ENCODE data around the gene CFAP299.
"Not testable (repeated sequence)": the region's sequence is repeated elsewhere in the genome, so short reads cannot be mapped to it uniquely, and the experiment has no call there.

The CFAP299 gene

GRCh38 chr4:80713409-80713808 lies 377.9 kb downstream of the CFAP299 start:
- no peak for DNase-seq (ENCODE audit: low read depth in 2 of 2)

GRCh38 chr4:80717204-80717603 lies 381.7 kb downstream of the CFAP299 start:
- no peak for DNase-seq (ENCODE audit: low read depth in 2 of 2)

GRCh38 chr4:80726471-80726870 lies 390.9 kb downstream of the CFAP299 start:
- no peak for DNase-seq (ENCODE audit: low read depth in 2 of 2)

- no peak for DNase-seq (ENCODE audit: low read depth in 2 of 2)
Observed at GRCh38 chr4:80730158-80730557, 394.6 kb downstream of the CFAP299 start.

- DNase-seq (ENCODE audit: low read depth in 2 of 2), result no peak
Observed at GRCh38 chr4:80731436-80731835, 395.9 kb downstream of the CFAP299 start.

GRCh38 chr4:80732010-80732409 lies 396.5 kb downstream of the CFAP299 start:
- no peak for DNase-seq (ENCODE audit: low read depth in 2 of 2)

GRCh38 chr4:80740375-80740774 lies 404.8 kb downstream of the CFAP299 start:
- DNase-seq (ENCODE audit: low read depth in 2 of 2), result no peak

- not testable (repeated sequence) for DNase-seq (ENCODE audit: low read depth in 2 of 2)
Observed at GRCh38 chr4:80749558-80749957, 414.0 kb downstream of the CFAP299 start.

GRCh38 chr4:80751200-80751599 lies 415.7 kb downstream of the CFAP299 start:
- no peak for DNase-seq (ENCODE audit: low read depth in 2 of 2)

- DNase-seq (ENCODE audit: low read depth in 2 of 2), result no peak
Observed at GRCh38 chr4:80767944-80768343, 432.4 kb downstream of the CFAP299 start.

- no peak for DNase-seq (ENCODE audit: low read depth in 2 of 2)
Observed at GRCh38 chr4:80776168-80776567, 440.6 kb downstream of the CFAP299 start.

GRCh38 chr4:80781431-80781830 lies 445.9 kb downstream of the CFAP299 start:
- no peak for DNase-seq (ENCODE audit: low read depth in 2 of 2)

- DNase-seq (ENCODE audit: low read depth in 2 of 2), result no peak
Observed at GRCh38 chr4:80787306-80787705, 451.8 kb downstream of the CFAP299 start.

- DNase-seq (ENCODE audit: low read depth in 2 of 2), result no peak
Observed at GRCh38 chr4:80788798-80789197, 453.3 kb downstream of the CFAP299 start.

- no peak for DNase-seq (ENCODE audit: low read depth in 2 of 2)
Observed at GRCh38 chr4:80790152-80790551, 454.6 kb downstream of the CFAP299 start.

GRCh38 chr4:80793660-80794059 lies 458.1 kb downstream of the CFAP299 start:
- DNase-seq (ENCODE audit: low read depth in 2 of 2), result not testable (repeated sequence)

GRCh38 chr4:80798082-80798481 lies 462.6 kb downstream of the CFAP299 start:
- no peak for DNase-seq (ENCODE audit: low read depth in 2 of 2)

- not testable (repeated sequence) for DNase-seq (ENCODE audit: low read depth in 2 of 2)
Observed at GRCh38 chr4:80800719-80801118, 465.2 kb downstream of the CFAP299 start.

GRCh38 chr4:80803337-80803736 lies 467.8 kb downstream of the CFAP299 start:
- DNase-seq (ENCODE audit: low read depth in 2 of 2), result no peak

GRCh38 chr4:80806472-80806871 lies 470.9 kb downstream of the CFAP299 start:
- DNase-seq (ENCODE audit: low read depth in 2 of 2), result no peak

- no peak for DNase-seq (ENCODE audit: low read depth in 2 of 2)
Observed at GRCh38 chr4:80809039-80809729, 473.7 kb downstream of the CFAP299 start.

- no peak for DNase-seq (ENCODE audit: low read depth in 2 of 2)
Observed at GRCh38 chr4:80811406-80811805, 475.9 kb downstream of the CFAP299 start.

- DNase-seq (ENCODE audit: low read depth in 2 of 2), result no peak
Observed at GRCh38 chr4:80812145-80812544, 476.6 kb downstream of the CFAP299 start.

GRCh38 chr4:80814266-80814665 lies 478.7 kb downstream of the CFAP299 start:
- DNase-seq (ENCODE audit: low read depth in 2 of 2), result no peak

All from stimulated activated CD8-positive, alpha-beta memory T cell treated with anti-CD3 and anti-CD28 coated beads, Interleukin-15, amount 100 ng/mL, for 4 hours (primary cell).